ENCODE results near the gene PPP2R2B. TPM values are rescaled to one million over a fixed set of nuclear protein-coding genes. Genes with fewer than 3 reads are reported as not detected.

The PPP2R2B gene
- polyA plus RNA-seq, 1 donor (not counting 4 experiments of a cell fraction or from before 2014, with no cell fraction given) = 0.33 TPM

DNA sequence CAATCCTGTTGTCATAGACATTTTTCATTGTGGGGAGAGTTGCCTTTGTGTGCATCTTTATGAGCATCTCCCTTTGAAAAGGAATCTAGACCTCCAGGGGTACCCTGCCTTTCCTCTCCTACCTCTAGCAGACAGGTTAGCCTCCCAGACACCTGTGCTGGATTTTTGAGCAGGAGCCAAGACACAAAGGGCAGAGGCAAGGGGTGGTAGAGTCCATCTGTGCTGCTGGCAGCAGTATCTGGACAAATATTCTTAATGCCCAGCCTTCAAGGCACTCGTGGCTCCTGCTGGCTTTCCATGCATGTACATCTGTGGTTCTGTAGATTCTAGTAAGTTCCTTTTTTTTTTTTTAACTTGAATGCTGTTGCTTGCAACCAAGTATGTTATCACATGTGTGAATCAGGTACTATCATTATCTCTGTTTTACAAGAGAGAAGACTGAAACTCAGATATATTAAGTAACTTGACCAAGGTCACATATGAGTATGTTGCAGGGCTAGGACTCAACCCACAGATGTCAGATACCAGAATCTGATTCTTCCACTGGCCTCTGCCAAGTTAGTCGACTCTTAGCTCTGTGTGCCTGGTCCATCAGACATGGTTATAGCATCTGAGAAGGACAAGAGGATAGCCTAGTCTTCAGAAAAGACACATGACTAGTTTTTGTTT, 329.6 kb downstream of the PPP2R2B start:
- Histone ChIP-seq H3K27me3 (ENCODE audit: control insufficient read depth, extremely low read depth, insufficient read depth, low read length) (no peaks in the 10 kb centered on the region), H3K79me2 (ENCODE audit: control insufficient read depth, insufficient read depth, low read length) (no peaks in the 10 kb centered on the region), H2AFZ (ENCODE audit: control insufficient read depth, low read length) (no peak overlapping the region), H3K27ac (ENCODE audit: control insufficient read depth, insufficient read depth, low read length) (no peak overlapping the region), H3K4me3 (ENCODE audit: control insufficient read depth in 2 of 3, extremely low read depth in 1 of 3, insufficient read depth in 2 of 3, low read depth in 1 of 3, low read length in 3 of 3) (no peak overlapping the region), H3K36me3 (ENCODE audit: control insufficient read depth in 2 of 2, extremely low read depth in 1 of 2, insufficient read depth in 2 of 2, low read length in 2 of 2) (no peaks in the 10 kb centered on the region), H3K9me3 (ENCODE audit: control insufficient read depth, low read depth, low read length) (no peaks in the 10 kb centered on the region), H3K4me2 (ENCODE audit: control insufficient read depth, extremely low read depth, insufficient read depth, low read depth, low read length) (no peak overlapping the region), H3K9me1 (ENCODE audit: control insufficient read depth, extremely low read depth, insufficient read depth, low read length) (no peaks in the 10 kb centered on the region), H4K20me1 (ENCODE audit: control insufficient read depth, extremely low read depth, insufficient read depth, low read length) (no peaks in the 10 kb centered on the region), H3K9ac (ENCODE audit: control insufficient read depth, extremely low read depth, insufficient read depth, low read length) (no peak overlapping the region), H3K4me1 (ENCODE audit: control insufficient read depth, extremely low read depth, insufficient read depth, low read length) (no peaks in the 10 kb centered on the region)
- TF ChIP-seq EZH2 (IDR thresholded peaks at IDR 0.05; ENCODE audit: low read length) = no peak
- TF ChIP-seq, protein P1, sequence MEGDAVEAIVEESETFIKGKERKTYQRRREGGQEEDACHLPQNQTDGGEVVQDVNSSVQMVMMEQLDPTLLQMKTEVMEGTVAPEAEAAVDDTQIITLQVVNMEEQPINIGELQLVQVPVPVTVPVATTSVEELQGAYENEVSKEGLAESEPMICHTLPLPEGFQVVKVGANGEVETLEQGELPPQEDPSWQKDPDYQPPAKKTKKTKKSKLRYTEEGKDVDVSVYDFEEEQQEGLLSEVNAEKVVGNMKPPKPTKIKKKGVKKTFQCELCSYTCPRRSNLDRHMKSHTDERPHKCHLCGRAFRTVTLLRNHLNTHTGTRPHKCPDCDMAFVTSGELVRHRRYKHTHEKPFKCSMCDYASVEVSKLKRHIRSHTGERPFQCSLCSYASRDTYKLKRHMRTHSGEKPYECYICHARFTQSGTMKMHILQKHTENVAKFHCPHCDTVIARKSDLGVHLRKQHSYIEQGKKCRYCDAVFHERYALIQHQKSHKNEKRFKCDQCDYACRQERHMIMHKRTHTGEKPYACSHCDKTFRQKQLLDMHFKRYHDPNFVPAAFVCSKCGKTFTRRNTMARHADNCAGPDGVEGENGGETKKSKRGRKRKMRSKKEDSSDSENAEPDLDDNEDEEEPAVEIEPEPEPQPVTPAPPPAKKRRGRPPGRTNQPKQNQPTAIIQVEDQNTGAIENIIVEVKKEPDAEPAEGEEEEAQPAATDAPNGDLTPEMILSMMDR (optimal IDR thresholded peaks at IDR 0.05 in 1 of 3, IDR thresholded peaks at IDR 0.05 in 1 of 3, conservative IDR thresholded peaks at IDR 0.05 in 1 of 3; ENCODE audit: extremely low read depth in 1 of 3, insufficient read depth in 2 of 3, low read length in 3 of 3) = no peak
- dilution Hi-C loops (cut with MboI; ENCODE audit: extremely low pct_ligation_motif_present, low sequenced_read_pairs) = loop anchor here (25.0 kb wide), 1 partner anchor 413 kb away; no protein-coding TSS in a partner anchor
- no peak for DNase-seq (ENCODE audit: low read depth, low spot score)
- FAIRE-seq = no peak

DNA sequence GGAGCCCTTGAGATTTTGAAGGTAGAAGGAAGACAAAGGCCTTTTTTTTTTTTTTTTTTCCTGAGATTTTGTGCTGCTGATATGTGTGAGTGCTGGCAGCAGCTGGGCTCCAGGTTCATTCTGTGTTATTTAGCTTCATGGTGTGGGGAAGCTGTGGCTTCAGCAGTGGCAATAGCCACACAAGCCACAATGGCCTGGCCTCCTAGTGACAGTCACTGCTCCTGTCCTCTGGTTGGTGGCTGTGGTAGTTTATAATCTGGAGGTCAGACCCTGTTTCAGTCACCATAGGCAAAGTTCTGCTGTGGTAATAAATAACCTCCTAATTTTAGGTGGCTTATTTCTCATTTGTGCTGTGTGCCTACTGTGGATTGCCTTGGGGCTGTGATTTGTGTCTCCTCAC, 334.3 kb downstream of the PPP2R2B start:
- Histone ChIP-seq H3K27me3 (ENCODE audit: control insufficient read depth, extremely low read depth, insufficient read depth, low read length) (no peaks in the 10 kb centered on the region), H3K9ac (ENCODE audit: control insufficient read depth, extremely low read depth, insufficient read depth, low read length) (no peak overlapping the region), H3K9me3 (ENCODE audit: control insufficient read depth, low read depth, low read length) (no peaks in the 10 kb centered on the region), H3K4me3 (ENCODE audit: control insufficient read depth in 2 of 3, extremely low read depth in 1 of 3, insufficient read depth in 2 of 3, low read depth in 1 of 3, low read length in 3 of 3) (no peak overlapping the region), H3K4me1 (ENCODE audit: control insufficient read depth, extremely low read depth, insufficient read depth, low read length) (no peaks in the 10 kb centered on the region), H3K79me2 (ENCODE audit: control insufficient read depth, insufficient read depth, low read length) (no peaks in the 10 kb centered on the region), H3K36me3 (ENCODE audit: control insufficient read depth in 2 of 2, extremely low read depth in 1 of 2, insufficient read depth in 2 of 2, low read length in 2 of 2) (no peaks in the 10 kb centered on the region), H2AFZ (ENCODE audit: control insufficient read depth, low read length) (no peak overlapping the region), H3K9me1 (ENCODE audit: control insufficient read depth, extremely low read depth, insufficient read depth, low read length) (no peaks in the 10 kb centered on the region), H3K27ac (ENCODE audit: control insufficient read depth, insufficient read depth, low read length) (no peak overlapping the region), H4K20me1 (ENCODE audit: control insufficient read depth, extremely low read depth, insufficient read depth, low read length) (no peaks in the 10 kb centered on the region), H3K4me2 (ENCODE audit: control insufficient read depth, extremely low read depth, insufficient read depth, low read depth, low read length) (no peak overlapping the region)
- no peak for FAIRE-seq
- TF ChIP-seq, protein P1 (optimal IDR thresholded peaks at IDR 0.05 in 1 of 3, IDR thresholded peaks at IDR 0.05 in 1 of 3, conservative IDR thresholded peaks at IDR 0.05 in 1 of 3; ENCODE audit: extremely low read depth in 1 of 3, insufficient read depth in 2 of 3, low read length in 3 of 3) = no peak
- no peak for TF ChIP-seq EZH2 (IDR thresholded peaks at IDR 0.05; ENCODE audit: low read length)
- dilution Hi-C loops (cut with MboI; ENCODE audit: extremely low pct_ligation_motif_present, low sequenced_read_pairs) = loop anchor here (25.0 kb wide), 1 partner anchor 418 kb away; no protein-coding TSS in a partner anchor
- DNase-seq (ENCODE audit: low read depth, low spot score) = no peak
